HG02678 (cell line): ENCODE data around the gene SNTG2.

ENCODE experiments used
- ATAC-seq: cut with Tn5 transposase; IDR thresholded peaks from one replicate; pipeline ENCODE4 v1.9.1; 2021; ENCODE audit warnings: mild to moderate bottlenecking, moderate library complexity; ENCODE audit not compliant: unreplicated experiment

The SNTG2 gene

DNA sequence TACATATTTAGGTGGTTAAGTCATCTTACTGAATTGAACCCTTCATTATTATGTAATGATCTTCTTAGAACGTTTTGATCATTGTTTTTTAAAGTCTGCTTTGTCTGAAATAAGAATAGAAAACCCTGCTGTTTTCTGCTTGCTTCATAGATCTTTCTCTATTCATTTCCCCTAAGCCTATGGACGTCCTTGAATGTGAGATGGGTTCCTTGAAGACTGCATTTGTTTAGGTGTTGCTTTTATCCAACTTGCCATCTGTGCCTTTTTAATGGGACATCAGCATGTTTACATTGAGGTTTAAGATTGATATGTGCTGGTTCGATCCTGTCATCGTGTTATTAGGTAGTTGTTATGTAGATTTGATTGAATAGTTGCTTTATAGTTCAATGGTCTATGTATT lies 95.4 kb downstream of the SNTG2 start:
- ATAC-seq = no peak

DNA sequence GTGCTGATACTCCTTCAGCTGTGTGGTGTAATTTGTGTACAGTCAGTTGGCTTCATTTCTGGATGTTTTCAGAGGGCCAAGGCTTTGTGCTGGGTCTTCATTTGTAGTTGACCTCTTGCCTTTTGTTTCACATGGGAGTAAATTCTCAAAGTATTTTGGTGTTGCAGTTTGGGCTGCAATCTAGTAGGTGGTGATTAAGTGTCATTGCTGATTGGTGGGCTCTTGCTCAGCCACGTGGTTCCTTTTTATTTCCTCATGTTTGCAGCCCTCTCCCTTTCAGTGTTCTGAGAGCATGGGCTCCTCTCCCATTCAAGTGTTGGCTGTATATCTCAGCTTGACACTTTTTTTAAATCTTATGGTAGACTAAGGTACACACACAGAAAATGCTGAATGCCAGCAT lies 96.8 kb downstream of the SNTG2 start:
- no peak for ATAC-seq

DNA sequence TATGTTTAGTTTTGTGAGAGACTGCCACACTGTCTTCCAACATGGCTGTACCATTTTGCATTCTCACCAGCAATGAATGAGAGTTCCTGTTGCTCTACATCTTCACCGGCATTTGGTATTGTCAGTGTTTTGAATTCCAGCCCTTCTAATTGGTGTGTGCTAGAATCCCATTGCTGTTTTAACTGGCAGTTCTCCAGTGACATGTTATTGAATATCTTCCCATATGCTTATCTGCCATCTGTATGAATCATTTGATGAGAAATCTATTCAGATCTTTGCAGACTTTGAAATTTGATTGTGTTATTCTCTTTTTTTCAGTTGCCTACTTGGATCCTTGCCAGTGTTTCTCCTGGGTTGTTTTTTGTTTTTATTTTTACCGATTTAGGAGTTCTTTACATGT lies 99.0 kb downstream of the SNTG2 start:
- ATAC-seq = no peak

DNA sequence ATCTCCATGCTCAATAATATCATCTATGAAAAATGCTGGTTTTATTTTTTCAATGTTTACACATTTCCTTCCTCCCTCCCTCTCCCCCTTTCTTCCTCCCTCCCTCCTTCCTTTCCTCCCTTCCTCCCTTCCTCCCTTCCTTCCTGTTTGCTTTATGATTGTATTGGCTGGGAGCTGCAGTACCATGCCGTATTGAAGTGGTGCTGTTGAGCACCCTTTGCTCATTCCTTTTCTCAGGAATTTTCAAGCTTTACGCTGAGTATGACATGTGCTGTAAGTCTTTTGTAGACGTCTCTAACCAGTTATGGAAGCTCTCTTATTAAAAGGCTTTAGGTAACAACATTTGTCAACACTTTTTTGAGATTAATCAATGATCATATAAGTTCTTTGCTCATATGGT lies 100.4 kb downstream of the SNTG2 start:
- ATAC-seq = no peak

DNA sequence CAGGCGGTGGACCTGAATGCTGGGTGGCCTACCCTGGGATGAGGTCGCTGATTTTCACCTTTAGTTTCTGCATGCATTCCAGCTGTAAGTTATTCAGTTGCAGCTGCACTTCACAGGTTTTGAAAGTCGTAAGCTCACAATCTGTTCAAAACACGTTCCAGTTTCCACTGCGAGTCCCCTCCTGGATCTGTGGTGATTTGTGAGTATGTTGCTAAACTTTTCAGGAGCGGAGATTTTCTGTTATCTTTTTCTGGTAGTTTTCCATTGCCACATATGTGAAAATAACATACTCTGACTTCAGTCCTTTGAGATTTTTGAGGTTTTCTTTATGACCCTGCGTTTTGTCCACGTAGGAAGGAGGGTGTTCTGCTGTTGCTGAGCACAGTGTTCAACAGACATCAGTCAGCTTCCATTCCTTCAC lies 102.1 kb downstream of the SNTG2 start:
- no peak for ATAC-seq

DNA sequence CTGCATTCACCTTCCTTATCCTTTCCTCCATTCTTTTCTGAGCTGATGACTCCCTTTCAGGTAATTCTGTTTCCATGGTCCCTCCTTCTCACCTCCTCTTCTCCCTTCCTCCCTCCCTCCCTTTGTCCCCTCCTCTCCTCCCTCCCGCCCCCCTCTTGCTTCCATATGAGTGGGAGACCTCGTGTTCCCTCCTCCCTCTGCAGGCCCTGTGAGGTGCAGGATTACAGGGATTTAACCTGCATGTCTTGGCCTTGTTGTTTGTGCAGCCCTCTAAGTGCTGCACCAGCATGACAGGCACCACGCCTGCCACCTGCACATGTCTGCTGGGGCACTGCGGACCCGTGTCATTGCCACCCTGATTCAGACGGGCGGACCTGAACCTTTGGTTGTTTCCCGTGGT lies 103.1 kb downstream of the SNTG2 start:
- no peak for ATAC-seq

DNA sequence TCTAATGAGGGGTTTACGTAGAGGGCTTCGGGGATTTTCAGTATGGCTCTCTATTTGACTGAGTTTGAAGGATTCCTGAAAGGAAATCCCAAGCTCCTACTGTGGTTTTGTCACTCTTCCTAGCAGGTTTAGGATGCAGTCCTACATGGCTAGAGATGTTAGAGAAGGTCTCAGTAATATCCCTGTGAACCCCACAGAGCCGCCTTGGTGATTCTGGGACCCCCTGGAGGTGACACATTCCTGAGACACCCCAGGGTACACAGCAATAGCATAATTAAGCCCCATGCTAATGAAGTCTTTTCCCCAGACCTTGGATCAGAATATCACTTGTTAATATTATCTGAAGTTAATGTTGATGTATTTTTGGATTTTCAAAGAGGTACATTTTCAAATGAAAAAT lies 103.8 kb downstream of the SNTG2 start:
- ATAC-seq = no peak

DNA sequence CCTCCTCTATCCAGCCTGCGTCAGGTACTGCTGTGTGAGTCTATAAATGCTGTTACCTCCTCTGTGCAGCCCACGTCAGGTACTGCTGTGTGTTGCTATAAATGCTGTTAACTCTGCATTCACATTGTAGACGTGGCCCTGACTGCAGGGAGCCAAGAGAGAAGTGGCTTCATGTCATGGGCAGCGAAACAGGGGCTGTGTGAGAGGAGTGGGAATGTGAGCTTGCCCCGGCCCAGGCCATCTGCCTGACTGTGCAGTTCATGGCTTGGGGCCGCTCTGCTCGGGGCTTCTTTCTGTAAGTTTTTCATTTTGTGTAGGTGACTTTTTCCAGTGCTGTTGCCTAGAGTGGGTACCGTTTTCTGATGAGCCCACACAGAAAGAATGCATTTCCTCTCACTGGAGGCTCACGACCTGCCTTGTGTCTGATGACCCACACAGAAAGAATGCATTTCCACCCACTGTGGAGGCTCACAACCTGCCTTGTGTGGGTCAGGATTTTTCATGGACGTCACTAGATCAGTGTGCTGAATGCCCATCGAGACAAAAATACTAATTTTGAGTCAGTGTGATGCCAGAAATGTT lies 104.5 kb downstream of the SNTG2 start:
- ATAC-seq = no peak

DNA sequence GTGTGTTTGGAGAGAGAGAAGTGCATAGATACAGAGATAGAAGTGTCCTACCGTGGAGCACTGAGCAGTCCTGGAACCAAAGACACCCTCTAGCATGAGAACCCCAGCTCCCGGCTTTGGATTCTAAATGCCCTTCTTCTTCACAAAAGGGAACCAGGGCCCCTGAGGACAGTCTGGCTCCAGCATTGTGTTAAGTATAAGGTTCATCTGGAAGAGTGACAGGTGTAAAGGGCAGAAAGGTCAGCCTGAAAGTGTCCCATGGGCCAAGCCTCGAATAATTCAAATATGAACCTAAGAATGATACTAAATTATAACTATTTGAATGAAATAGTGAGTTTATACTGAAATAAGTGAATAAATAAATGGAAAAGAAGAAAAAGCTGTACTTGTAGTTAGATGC lies 109.7 kb downstream of the SNTG2 start:
- no peak for ATAC-seq

DNA sequence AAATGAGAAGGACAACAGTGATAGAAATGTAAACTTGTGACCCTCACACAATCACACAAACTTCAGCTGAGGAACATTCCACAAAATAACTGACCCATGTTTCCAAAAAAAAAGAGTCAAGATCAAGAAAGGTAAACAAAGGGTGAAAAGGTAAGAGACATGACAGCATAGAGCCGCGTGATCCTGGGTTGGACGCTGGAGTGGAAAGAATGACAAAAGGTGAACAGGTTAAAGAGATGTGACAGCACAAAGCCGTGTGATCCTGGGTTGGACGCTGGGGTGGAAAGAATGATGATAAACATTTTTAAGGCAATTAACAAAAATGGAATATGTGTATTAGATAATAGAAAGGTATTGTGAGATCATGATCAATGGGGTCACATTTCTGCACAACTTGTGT lies 110.3 kb downstream of the SNTG2 start:
- no peak for ATAC-seq

DNA sequence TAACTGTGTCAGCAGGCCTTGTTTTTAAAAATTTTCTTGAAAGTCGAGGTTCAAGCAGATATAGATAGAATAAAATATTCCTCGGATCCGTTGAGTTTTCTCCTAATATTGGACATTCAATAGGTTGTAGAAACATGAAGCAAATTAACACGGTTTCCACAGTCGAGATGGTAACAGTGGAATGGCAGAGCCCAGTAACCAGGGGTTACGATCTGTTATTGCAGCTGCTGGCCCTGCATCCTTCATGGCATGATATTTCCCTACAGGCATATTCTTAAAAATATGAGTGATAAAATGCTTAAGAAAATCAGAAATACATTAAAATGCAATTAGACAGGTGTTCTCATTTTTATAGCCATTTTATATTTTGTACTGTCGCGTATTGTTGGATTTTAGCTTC lies 117.6 kb downstream of the SNTG2 start:
- no peak for ATAC-seq

DNA sequence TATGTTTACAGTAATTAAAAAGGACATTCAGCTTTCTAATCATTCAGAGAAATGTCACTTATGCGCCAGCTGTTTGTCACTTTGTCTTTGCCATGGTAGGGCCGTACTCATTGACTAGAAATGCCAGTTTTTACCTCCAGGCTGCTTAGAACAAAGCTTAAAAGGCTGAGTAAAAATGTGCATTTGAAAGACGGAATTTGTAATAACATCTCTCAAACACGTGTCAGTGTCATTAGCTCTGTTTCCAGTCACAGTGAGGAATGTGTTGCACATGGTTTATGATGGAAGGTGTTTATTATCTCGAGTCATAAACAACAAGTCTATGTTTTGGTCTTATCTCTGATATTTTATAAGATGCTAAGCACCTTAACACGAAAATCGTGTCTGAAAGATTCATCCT lies 118.2 kb downstream of the SNTG2 start:
- ATAC-seq = no peak

DNA sequence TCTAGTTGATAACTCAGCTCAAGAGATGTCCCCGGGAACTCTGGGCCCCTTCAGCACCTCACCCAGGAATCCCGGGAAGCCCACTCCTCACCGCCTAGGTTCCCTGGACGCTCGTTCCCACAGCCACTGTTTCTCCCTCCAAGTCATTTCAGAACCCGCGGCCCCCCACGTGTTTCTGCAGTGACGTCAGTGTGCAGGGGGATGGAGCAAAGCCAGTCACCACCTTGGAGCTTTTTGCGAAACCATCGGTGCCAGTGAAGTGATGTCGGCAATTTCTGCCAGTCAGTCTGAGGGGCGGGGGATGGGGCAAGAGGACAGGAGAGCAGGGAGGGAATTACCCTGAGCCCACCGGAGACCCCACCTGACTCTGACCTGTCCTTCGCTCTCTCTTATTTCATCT lies 119.2 kb downstream of the SNTG2 start:
- no peak for ATAC-seq

DNA sequence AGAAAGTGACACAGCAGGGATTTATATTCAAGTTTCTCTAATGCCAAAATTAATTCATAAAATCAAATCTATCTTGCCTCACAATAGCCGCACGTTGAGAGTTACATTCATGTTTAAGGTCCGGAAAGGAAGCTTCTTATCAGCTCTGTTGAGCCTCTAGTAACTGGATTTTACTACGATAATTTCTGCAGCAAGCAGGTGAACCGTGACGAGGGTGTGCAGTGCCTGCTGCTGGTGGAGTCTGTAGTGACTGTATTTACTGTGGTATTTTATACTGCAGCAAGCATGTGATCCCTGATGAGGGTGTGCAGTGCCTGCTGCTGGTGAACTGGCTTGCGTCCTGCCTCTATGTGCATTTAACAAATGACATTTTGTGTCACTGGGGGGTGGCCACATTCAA lies 120.0 kb downstream of the SNTG2 start:
- ATAC-seq = no peak

DNA sequence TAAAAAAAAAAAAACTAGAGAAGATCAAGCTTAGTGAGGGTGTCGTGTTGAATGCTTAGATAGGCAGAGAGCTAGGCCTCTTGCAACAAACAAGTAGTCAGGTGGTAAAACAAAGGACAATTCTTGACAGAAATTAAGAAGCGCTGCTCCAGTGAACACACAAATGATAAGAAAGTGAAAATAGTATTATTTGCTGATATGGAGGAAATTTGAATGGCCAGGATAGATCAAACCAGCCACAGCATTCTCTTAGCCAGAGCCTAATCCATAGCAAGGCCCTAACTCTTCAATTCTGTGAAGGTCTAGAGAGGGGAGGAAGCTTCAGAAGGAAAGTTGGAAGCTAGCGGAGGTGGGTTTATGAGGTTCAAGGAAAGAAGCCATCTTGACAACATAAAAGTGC lies 121.0 kb downstream of the SNTG2 start:
- ATAC-seq = no peak

DNA sequence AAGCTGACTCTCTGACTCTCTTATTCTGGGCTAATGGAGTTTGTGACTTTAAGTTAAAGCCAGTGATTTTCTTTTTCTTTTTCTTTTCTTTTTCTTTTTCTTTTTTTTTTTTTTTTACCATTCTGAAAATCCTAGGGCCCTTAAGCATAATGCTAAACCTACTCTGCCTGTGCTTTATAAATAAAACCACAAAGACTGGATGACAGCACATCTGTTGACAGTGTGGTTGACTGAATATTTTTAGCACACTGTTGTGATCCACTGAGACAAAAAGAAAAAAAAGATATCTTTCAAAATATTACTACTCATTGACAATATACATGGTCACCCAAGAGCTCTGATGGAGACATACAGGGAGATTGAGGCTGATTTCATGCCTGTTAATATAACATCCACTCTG lies 121.6 kb downstream of the SNTG2 start:
- no peak for ATAC-seq

DNA sequence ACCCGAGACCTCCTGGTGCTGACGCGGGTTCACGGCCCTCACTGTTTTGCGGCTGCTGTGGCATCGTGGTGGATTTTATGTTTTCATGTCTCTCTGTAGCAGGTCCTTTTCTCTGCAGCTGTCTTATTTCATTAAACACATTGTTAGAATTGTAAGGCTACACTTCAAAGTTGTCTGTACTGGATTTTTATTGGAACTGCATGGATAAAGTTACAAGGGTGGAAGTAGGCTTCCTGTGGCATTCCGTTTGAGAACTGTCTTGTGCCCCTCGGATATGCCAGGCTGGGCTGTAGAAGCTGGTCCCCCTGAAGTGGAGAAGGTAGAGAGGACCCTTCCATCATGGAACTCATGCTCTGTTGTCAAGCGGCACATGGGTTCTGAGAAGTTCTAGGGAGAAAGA lies 127.3 kb downstream of the SNTG2 start:
- no peak for ATAC-seq

DNA sequence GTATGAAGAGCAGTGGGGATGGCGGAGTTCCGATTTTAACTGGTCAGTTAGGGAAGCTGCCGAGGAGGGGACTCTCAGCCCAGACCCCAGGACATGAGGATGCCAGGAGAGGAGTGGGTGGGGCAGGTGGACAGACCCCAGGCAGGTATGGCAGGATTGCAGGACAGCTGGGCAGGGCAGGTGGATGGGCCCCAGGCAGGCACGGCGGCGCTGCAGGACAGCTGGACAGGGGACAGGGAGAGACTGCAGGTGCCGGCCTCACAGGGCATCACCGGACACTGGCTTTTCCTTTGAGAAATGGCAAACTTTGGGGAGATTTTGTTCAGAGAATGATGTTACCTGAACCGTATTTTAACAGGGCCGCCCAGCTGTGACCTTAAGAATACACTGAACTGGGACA lies 127.7 kb downstream of the SNTG2 start:
- ATAC-seq = no peak

DNA sequence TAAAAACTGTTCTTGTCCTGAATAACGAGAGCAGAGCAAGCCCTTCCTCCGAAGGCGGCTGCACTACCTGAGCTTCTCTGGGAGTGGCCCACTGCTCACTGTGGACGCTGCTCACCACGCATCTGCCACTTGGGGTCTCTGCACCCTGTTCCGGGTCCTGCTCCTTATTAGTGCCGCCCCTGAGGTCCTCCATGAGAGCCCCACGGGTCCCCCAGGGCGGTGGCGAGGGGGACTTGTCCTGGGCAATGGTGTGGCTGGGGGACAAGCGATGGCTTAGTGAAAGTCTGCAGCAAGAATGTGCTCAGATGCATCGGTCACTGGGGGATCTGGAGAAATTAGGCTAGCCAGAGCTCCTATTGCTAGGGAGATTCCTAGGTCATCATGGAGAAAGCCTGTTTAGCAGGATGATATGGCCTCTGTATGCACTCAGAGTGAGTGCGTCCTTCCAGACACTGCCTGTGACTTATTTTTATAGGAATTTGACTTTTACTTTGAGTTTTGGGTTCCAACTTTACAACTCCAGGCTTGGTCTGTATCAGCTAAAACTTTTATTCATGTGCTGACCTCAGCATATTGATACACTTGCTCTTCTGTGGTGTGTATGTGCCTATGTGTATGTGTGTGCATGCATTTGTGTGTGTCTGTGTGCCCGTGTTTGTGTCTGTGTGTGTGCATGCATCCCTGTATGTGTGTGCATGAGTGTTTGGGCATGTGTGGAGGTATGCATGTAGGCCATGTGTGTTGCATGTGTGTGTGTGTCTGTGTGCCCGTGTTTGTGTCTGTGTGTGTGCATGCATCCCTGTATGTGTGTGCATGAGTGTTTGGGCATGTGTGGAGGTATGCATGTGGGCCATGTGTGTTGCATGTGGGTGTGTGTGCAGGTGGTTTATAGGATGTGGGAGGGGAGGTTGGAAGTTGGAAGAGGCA lies 129.5 kb downstream of the SNTG2 start:
- ATAC-seq = no peak

DNA sequence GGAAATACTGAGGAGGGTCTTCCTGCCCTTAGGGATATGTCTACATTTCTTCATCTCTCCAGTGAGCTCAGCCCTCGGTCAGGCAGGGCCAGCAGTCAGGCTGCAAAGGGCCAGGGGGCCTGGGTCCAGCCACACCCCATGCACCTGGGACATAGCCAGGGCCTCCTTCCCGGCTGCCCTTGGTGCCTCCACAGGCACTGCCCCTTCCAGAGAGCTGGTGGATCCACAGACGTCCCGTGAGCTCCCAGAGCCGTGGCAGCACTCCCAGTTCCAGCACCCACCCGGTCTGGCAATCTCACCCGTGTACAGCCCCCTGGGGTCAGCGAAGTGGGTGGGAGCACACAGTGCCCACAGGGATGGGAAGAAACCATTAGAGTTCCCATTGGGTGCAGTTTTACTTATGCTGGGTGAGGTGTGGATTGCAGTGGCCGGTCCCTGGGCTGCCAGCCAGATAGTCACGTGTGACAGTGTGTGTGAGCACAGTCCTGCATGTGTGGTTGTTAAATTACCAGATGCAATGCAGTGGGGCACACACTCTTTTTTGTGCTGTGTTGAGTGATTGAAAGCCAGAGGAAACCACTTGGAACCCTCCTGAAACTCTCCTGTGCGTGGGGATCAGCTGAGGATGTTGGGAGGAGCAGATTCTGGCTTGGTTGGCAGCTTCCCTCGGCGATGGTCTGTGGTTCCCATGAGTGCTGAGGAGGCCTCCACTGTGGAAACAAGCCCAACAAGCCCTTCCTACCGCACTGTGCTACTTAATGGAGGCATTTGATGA lies 131.0 kb downstream of the SNTG2 start:
- no peak for ATAC-seq

DNA sequence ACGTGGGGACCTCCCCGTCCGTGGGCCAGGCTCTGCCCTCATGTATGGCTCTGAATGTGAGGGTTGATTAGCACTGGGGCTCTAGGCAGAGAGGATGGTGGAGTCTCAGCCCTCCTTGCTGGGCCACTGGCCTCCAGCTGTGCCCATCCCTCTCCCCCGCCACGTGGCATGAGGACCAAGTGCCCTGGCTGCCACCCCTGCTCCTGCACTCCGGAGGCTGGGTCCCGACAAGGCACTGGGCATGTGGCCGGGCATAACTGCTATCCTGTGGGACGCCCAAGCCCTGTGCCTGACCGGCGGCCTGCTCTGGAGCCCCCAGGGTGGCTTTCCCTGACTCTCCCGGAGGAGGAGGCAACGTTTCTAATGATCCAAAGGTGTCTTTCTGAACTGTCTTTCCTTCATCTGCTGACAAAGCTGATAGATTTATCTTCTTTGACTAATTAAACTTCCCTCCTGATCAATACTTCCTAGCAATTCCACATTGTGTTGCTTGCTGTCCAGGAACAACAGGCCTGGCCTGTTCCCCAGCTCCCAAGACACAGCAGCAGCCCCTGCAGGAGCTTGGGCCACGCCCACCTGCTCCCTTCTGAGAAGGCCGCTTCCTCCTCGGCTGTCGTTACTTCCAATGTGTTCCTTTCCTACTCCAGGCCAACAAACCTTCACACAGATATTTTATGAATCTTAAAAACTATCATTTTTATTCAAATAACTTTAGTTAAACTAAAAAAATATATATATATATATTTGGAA lies 132.0 kb downstream of the SNTG2 start:
- no peak for ATAC-seq
